Heart left ventricle (tissue), 16 donors: ENCODE results near the gene KRTAP5-3. TPM values are rescaled to one million over a fixed set of nuclear protein-coding genes. Genes with fewer than 3 reads are reported as not detected.
"Not testable (repeated sequence)": the region's sequence is repeated elsewhere in the genome, so short reads cannot be mapped to it uniquely, and the experiment has no call there.

Experiments used
- ATAC-seq, 4 donors: fragments of 200-7000 bp; cut with Tn5 transposase; one replicate each; pipeline ENCODE4 v1.9.1; 2020 to 2022; ENCODE audit warnings: moderate library complexity in 4 of 4, mild to moderate bottlenecking in 3 of 4, moderate number of reproducible peaks in 1 of 4
- DNase-seq, 5 donors: peaks; one replicate each; pipeline ENCODE4 v3.0.0-alpha.2; 2020
- H3K27ac ChIP-seq, 12 donors: fragments of 200-600 bp; sonication (generic) in 4 of 12; one replicate each; pipeline versions ENCODE4 v1.5.0 to v1.8.0; 2016 to 2022; ENCODE audit warnings: mild to moderate bottlenecking in 2 of 12
- H3K27me3 ChIP-seq, 9 donors: fragments of 200-600 bp; sonication (generic) in 2 of 9; one replicate each; pipeline versions ENCODE4 v1.5.1 to v1.8.0; 2016 to 2022; ENCODE audit warnings: mild to moderate bottlenecking in 3 of 9
- H3K36me3 ChIP-seq, 9 donors: fragments of 200-600 bp; sonication (generic) in 2 of 9; one replicate each; pipeline versions ENCODE4 v1.5.0 to v1.8.0; 2018 to 2022; ENCODE audit warnings: mild to moderate bottlenecking in 2 of 9
- H3K4me1 ChIP-seq, 12 donors: fragments of 200-600 bp; sonication (generic) in 4 of 12; one replicate each; pipeline versions ENCODE4 v1.5.0 to v1.8.0; 2016 to 2022; ENCODE audit warnings: mild to moderate bottlenecking in 3 of 12
- H3K4me3 ChIP-seq, 12 donors: fragments of 200-600 bp; sonication (generic) in 4 of 12; one replicate each; pipeline versions ENCODE4 v1.5.0 to v1.8.0; 2017 to 2022; ENCODE audit warnings: mild to moderate bottlenecking in 9 of 12, moderate library complexity in 4 of 12
- H3K9me3 ChIP-seq, 12 donors: fragments of 200-600 bp; sonication (generic) in 4 of 12; one replicate each; pipeline versions ENCODE4 v1.5.0 to v1.8.0; 2016 to 2022; ENCODE audit warnings: mild to moderate bottlenecking in 1 of 12
- POLR2A ChIP-seq, 2 donors: fragments of 450-650 bp; IDR thresholded peaks; one replicate each; pipeline ENCODE4 v1.6.1; 2017; ENCODE audit warnings: antibody characterized with exemption in 2 of 2, mild to moderate bottlenecking in 2 of 2, moderate library complexity in 2 of 2
- WGBS, 4 donors: extraction: QIAGEN DNeasy Blood & Tissue Kit in 2 of 4; methylation state at CpG; one replicate each; pipeline versions ENCODE4 v1.1.5 to v1.1.7; 2013 to 2018; 5-methylcytosine and 5-hydroxymethylcytosine counted together
- intact Hi-C, 10 donors: fragments of 100-400 bp; cut with DNase I; formaldehyde crosslinking; loops; one replicate each; pipeline versions ENCODE4 v1.11.1 to v1.14.2; 2022
- polyA plus RNA-seq, 2 donors: library from polyadenylated mRNA; stranded (reverse); fragments of 200-250 nt; gene quantifications; one replicate each; pipeline ENCODE4 v1.2.3, GENCODE V29; 2013
- total RNA-seq, 9 donors: library from RNA; depleted of rRNA in 2 of 9; stranded (reverse); fragments of >200 nt in 2 of 9; fragmentation: NEBNext Ultra II Directional in 3 of 9; extraction: Animal tissue kit (Norgen Biotek cat#: 25700) in 3 of 9; gene quantifications; one replicate each; pipeline versions ENCODE4 v1.1.0 to v1.2.4, GENCODE V29; 2016 to 2023
- TF ChIP-seq, protein P1 (sequence below), 12 donors: fragments of 200-600 bp; sonication (generic) in 4 of 12; IDR thresholded peaks; one replicate each; pipeline versions ENCODE4 v1.5.0 to v1.8.0; 2018 to 2022; ENCODE audit warnings: antibody characterized with exemption in 12 of 12, mild to moderate bottlenecking in 5 of 12
- donor health status: ischemic (EF 13 %, LVEDD 7.1; RV severe dilation, severe dysfunction).
- donor health status: healthy with polysubstance abuse.
- donor health status: DM: no; HTN: yes; CAD: no.
- donor health status: DM: no; HTN: no; CAD: no.
- donor health status: ischemic (EF 25% LVEDD 6.9; RV normal size, moderate dysfunction).
- donor health status: ischemic (EF 25% LVEDD 5.7; RV mildly dilated, moderate dysfunction).
- donor health status: healthy.
- donor health status: DM: yes; HTN: yes; CAD: no.
- donor health status: ischemic (EF 35%, LVEDD 5.7; RV mildly dilated, moderate dysfunction).
- donor health status: nonischemic (EF 11% LVEDD 7.7; RV severe dilation, severe dysfunction).
- donor health status: DM: yes; HTN: yes; CAD: no.
- donor health status: PGD.
- donor health status: ischemic (EF 29% LVEDD 5.4; RV normal size, mild dysfunction).
- donor health status: nonischemic (EF 23%, LVEDD 6.1; RV moderate dilation, normal function).

The KRTAP5-3 gene
- total and polyA plus RNA-seq, 11 donors: not detected

GRCh38 chr11:1598816-1599215 is 9.4 kb downstream of the KRTAP5-3 start:
- ATAC-seq: no peak
- no peak for TF ChIP-seq POLR2A (IDR thresholded peaks at IDR 0.05)
- TF ChIP-seq, protein P1, sequence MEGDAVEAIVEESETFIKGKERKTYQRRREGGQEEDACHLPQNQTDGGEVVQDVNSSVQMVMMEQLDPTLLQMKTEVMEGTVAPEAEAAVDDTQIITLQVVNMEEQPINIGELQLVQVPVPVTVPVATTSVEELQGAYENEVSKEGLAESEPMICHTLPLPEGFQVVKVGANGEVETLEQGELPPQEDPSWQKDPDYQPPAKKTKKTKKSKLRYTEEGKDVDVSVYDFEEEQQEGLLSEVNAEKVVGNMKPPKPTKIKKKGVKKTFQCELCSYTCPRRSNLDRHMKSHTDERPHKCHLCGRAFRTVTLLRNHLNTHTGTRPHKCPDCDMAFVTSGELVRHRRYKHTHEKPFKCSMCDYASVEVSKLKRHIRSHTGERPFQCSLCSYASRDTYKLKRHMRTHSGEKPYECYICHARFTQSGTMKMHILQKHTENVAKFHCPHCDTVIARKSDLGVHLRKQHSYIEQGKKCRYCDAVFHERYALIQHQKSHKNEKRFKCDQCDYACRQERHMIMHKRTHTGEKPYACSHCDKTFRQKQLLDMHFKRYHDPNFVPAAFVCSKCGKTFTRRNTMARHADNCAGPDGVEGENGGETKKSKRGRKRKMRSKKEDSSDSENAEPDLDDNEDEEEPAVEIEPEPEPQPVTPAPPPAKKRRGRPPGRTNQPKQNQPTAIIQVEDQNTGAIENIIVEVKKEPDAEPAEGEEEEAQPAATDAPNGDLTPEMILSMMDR (IDR thresholded peaks at IDR 0.05): no peak
- intact Hi-C loops: no loop called here
- H3K9me3 ChIP-seq: no peaks in the 10 kb centered on the region
- no peak overlapping the region for H3K4me3 ChIP-seq
- 46 to 80% (median 68%) methylated on average over 5 to 6 of the region's 6 CpGs for WGBS, 4 donors
- no peak overlapping the region for H3K27ac ChIP-seq
- peaks cover 0 to 10% (median 0%) of the 10 kb centered on the region in 12 donors for H3K4me1 ChIP-seq
- peaks cover 0 to 8% (median under 1%) of the 10 kb centered on the region in 9 donors for H3K27me3 ChIP-seq
- H3K36me3 ChIP-seq: no peaks in the 10 kb centered on the region
- no peak for DNase-seq

GRCh38 chr11:1598406-1598805 is 9.9 kb downstream of the KRTAP5-3 start:
- H3K27ac ChIP-seq, H3K36me3 ChIP-seq, H3K4me3 ChIP-seq, H3K27me3 ChIP-seq, intact Hi-C loops, DNase-seq, H3K4me1 ChIP-seq, ATAC-seq, H3K9me3 ChIP-seq: not testable (repeated sequence)
- WGBS, 4 donors: 85 to 88% (median 87%) methylated on average over 3 of the region's 3 CpGs

DNA sequence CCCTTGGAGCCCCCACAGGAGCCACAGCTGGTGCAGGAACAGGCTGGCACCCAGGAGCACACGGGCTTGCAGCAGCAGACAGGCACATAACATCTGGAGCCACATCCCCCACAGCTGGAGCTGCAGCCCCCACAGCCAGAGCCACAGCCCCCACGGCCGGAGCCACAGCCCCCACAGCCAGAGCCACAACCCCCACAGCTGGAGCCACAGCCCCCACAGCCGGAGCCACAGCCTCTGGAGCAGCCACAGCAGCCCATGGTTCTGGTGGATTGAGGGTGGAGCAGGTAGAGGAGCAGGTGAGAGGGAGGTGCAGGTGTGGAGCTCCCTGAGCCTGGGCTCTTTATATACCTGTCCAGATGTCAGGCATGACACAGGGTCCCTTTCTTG is 10.3 kb downstream of the KRTAP5-3 start, which contains the start of gene KRTAP5-2:
TSS of gene KRTAP5-2 (minus strand) at position 301 of the 387 bp plus-strand sequence. CDS start at position 257, 44 bp downstream.
- intact Hi-C loops: no loop called here
- DNase-seq (no peak), ATAC-seq (no peak)
- TF ChIP-seq POLR2A (IDR thresholded peaks at IDR 0.05): no peak
- TF ChIP-seq, protein P1 (IDR thresholded peaks at IDR 0.05): no peak
- H3K36me3 ChIP-seq: no peaks in the 10 kb centered on the region
- peaks cover 0 to 5% (median 0%) of the 10 kb centered on the region in 9 donors for H3K27me3 ChIP-seq
- H3K27ac ChIP-seq: no peak within 1 kb of the TSS
- peaks cover 0 to 10% (median 0%) of the 10 kb centered on the region in 12 donors for H3K4me1 ChIP-seq
- H3K4me3 ChIP-seq: no peak within 1 kb of the TSS
- H3K9me3 ChIP-seq: no peaks in the 10 kb centered on the region
- 67 to 100% (median 73%) methylated on average over 1 to 4 of the region's 4 CpGs for WGBS, 4 donors

DNA sequence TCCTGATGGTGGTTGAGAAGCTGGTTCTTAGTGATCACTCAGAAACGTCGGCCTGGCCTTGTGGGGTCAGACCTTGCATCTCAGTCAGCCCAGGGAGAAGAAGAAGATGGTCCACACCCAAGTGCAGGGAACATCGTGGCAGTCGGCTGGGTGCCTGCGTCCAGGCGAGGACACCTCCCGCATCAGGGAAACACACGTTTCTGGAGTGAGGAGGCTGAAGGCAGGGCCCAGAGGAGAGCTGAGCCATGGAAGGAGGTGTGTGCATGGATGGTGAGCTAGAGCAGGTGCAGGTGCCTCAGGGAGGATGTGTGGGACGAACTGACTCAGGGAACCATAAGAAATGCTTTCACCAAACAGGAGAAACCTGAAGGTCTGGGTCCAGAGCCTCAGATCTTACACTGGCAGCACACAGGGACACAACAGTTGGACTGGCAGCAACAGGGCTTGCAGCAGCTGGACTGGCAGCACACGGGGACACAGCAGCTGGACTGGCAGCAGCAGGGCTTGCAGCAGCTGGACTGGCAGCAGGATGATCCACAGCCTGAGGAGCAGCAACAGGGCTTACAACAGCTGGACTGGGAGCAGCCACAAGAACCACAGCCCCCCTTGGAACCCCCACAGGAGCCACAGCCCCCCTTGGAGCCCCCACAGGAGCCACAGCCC is 10.8 kb downstream of the KRTAP5-3 start:
- ATAC-seq (no peak), DNase-seq (no peak)
- WGBS, 4 donors: 84 to 88% (median 86%) methylated on average over 9 to 10 of the region's 10 CpGs
- Histone ChIP-seq H3K9me3 (no peaks in the 10 kb centered on the region), H3K27me3 (peaks cover 0 to 5% (median 0%) of the 10 kb centered on the region in 9 donors), H3K4me1 (peaks cover 0 to 10% (median 0%) of the 10 kb centered on the region in 12 donors), H3K27ac (no peak overlapping the region), H3K36me3 (no peaks in the 10 kb centered on the region), H3K4me3 (no peak overlapping the region)
- intact Hi-C loops: no loop called here
- TF ChIP-seq, protein P1 (IDR thresholded peaks at IDR 0.05): no peak

DNA sequence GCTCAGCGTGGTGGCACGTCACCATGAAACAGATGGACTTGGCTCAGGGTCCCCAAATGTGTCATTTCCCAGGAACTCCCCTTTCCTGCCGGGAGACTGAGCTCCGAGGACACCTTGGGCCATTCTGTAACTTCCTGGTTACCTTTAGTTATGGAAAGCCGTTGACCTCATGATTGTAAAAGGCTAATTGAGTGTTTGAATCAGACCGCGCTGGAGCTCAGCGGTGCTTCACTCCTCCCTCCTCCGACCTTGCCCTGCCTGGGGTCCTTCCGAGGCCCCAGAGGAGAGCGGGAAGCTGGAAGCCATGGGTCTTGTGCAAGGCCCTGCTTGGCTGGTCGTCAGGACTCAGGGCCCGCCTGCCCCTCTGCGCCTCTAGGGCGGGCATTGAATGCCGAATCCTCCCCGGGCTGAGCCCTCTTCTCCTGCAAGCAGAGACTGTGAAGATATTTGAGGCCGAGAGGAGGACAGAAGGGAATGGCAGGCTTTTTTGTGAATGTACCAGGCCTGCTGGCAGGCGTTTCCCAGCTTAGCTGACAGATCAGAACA is 11.6 kb downstream of the KRTAP5-3 start:
- H3K4me3 ChIP-seq, H3K4me1 ChIP-seq, H3K36me3 ChIP-seq, H3K27ac ChIP-seq, intact Hi-C loops, H3K27me3 ChIP-seq, H3K9me3 ChIP-seq, DNase-seq: not testable (repeated sequence)
- 60 to 71% (median 62%) methylated on average over 17 to 19 of the region's 19 CpGs for WGBS, 4 donors
- peak in 1 of 4 donors; percentile 82 for ATAC-seq

GRCh38 chr11:1595994-1596575 is 12.2 kb downstream of the KRTAP5-3 start:
- not testable (repeated sequence) for DNase-seq, H3K4me1 ChIP-seq, H3K4me3 ChIP-seq, H3K27ac ChIP-seq, H3K36me3 ChIP-seq, H3K27me3 ChIP-seq, H3K9me3 ChIP-seq
- peak in 1 of 4 donors; percentile 15 for ATAC-seq
- intact Hi-C loops: loop anchor here in 2 of 10 donors (2.0 kb wide), 1 partner anchor 33 kb away; the partner anchor contains the start of gene KRTAP5-5 (in 2 of the 2)
- 43 to 49% (median 47%) methylated on average over 11 of the region's 11 CpGs for WGBS, 4 donors
